ENCODE results near the gene ZFP69. TPM values are rescaled to one million over a fixed set of nuclear protein-coding genes. Genes with fewer than 3 reads are reported as not detected.
"Not testable (repeated sequence)": the region's sequence is repeated elsewhere in the genome, so short reads cannot be mapped to it uniquely, and the experiment has no call there.

Gene ZFP69
- total and polyA plus RNA-seq, 3 experiments from 2014 or later: 2.8 to 5.4 (median 2.9) TPM

- H3K27me3 Mint-ChIP-seq: peaks cover 0 to 1% of the 10 kb centered on the region in 2 donors
- Histone ChIP-seq H3K27me3 (ENCODE audit: insufficient read depth, low read length, poor library complexity, severe bottlenecking) (no peaks in the 10 kb centered on the region), H3K4me3 (ENCODE audit: low read length) (peak overlapping the region; percentile 77), H3K4me1 (ENCODE audit: insufficient read depth, low read length) (peaks cover 10% of the 10 kb centered on the region), H3K9me3 (ENCODE audit: low read length) (no peaks in the 10 kb centered on the region), H3K27ac (ENCODE audit: low read depth, low read length) (peak overlapping the region; percentile 56), H3K36me3 (ENCODE audit: insufficient read depth, low read length) (peaks cover 6% of the 10 kb centered on the region)
- peaks cover 21 to 50% (median 45%) of the 10 kb centered on the region in 5 donors for H3K9me3 Mint-ChIP-seq
- H3K36me3 Mint-ChIP-seq: peaks cover 15 to 48% (median 25%) of the 10 kb centered on the region in 3 donors
- DNase-seq: no peak
- peaks cover 26 to 34% (median 28%) of the 10 kb centered on the region in 3 donors for H3K4me1 Mint-ChIP-seq
- peak overlapping the region; percentile 84 to 92 (median 87) for H3K4me3 Mint-ChIP-seq
- H3K27ac Mint-ChIP-seq: peak overlapping the region; percentile 25 to 87 (median 72)
- CTCF ChIA-PET: interaction anchor here (1.6 kb wide), 1 partner anchor 13 kb away, joined by 4 read pairs; no protein-coding TSS in a partner anchor
- POLR2A ChIA-PET: interaction anchor here (0.7 to 1.0 kb wide), 2 partner anchors 182 to 214 kb away, joined by 4 read pairs; partner anchors contain the start of gene NFYC
These were observed 576 bp downstream of the ZFP69 start for GRCh38 chr1:40477678-40478053.

GRCh38 chr1:40478276-40478675 lies 1.2 kb downstream of the ZFP69 start:
- Histone ChIP-seq H3K4me3 (ENCODE audit: low read length) (peak overlapping the region; percentile 77), H3K36me3 (ENCODE audit: insufficient read depth, low read length) (peaks cover 6% of the 10 kb centered on the region), H3K9me3 (ENCODE audit: low read length) (no peaks in the 10 kb centered on the region), H3K4me1 (ENCODE audit: insufficient read depth, low read length) (peaks cover 10% of the 10 kb centered on the region), H3K27ac (ENCODE audit: low read depth, low read length) (no peak overlapping the region), H3K27me3 (ENCODE audit: insufficient read depth, low read length, poor library complexity, severe bottlenecking) (no peaks in the 10 kb centered on the region)
- peak overlapping the region; percentile 84 to 92 (median 87) for H3K4me3 Mint-ChIP-seq
- peaks cover 19 to 48% (median 30%) of the 10 kb centered on the region in 3 donors for H3K36me3 Mint-ChIP-seq
- peak overlapping the region; percentile 25 to 86 (median 67) for H3K27ac Mint-ChIP-seq
- peaks cover 26 to 34% (median 28%) of the 10 kb centered on the region in 3 donors for H3K4me1 Mint-ChIP-seq
- DNase-seq: no peak
- peaks cover 0 to 1% of the 10 kb centered on the region in 2 donors for H3K27me3 Mint-ChIP-seq
- POLR2A ChIA-PET: no interaction called here
- CTCF ChIA-PET: interaction anchor here (1.6 kb wide), 1 partner anchor 13 kb away, joined by 4 read pairs; no protein-coding TSS in a partner anchor
- peaks cover 17 to 48% (median 42%) of the 10 kb centered on the region in 5 donors for H3K9me3 Mint-ChIP-seq

- H3K4me1 Mint-ChIP-seq: peaks cover 26 to 34% (median 28%) of the 10 kb centered on the region in 3 donors
- peak overlapping the region in 4 of 7 donors; percentile 3 to 86 (median 20) for H3K4me3 Mint-ChIP-seq
- H3K9me3 Mint-ChIP-seq: peaks cover 16 to 43% (median 36%) of the 10 kb centered on the region in 5 donors
- DNase-seq: no peak
- Histone ChIP-seq H3K36me3 (ENCODE audit: insufficient read depth, low read length) (peaks cover 6% of the 10 kb centered on the region), H3K4me1 (ENCODE audit: insufficient read depth, low read length) (peaks cover 10% of the 10 kb centered on the region), H3K9me3 (ENCODE audit: low read length) (no peaks in the 10 kb centered on the region), H3K27me3 (ENCODE audit: insufficient read depth, low read length, poor library complexity, severe bottlenecking) (no peaks in the 10 kb centered on the region), H3K4me3 (ENCODE audit: low read length) (no peak overlapping the region), H3K27ac (ENCODE audit: low read depth, low read length) (no peak overlapping the region)
- peaks cover 19 to 51% (median 37%) of the 10 kb centered on the region in 3 donors for H3K36me3 Mint-ChIP-seq
- ChIA-PET POLR2A (no interaction called here), CTCF (no interaction called here)
- H3K27me3 Mint-ChIP-seq: peaks cover 0 to 3% of the 10 kb centered on the region in 2 donors
- H3K27ac Mint-ChIP-seq: peak overlapping the region in 5 of 8 donors; percentile 30 to 90 (median 63)
These were observed 2.1 kb downstream of the ZFP69 start for GRCh38 chr1:40479156-40479555.

- peaks cover 33% of the 10 kb centered on the region for H3K9me3 ChIP-seq (ENCODE audit: low read length)
- Mint-ChIP-seq H3K36me3 (peaks cover 50 to 78% (median 75%) of the 10 kb centered on the region in 3 donors), H3K4me3 (no peak overlapping the region), H3K27me3 (peaks cover 0 to 2% of the 10 kb centered on the region in 2 donors), H3K4me1 (no peaks in the 10 kb centered on the region), H3K9me3 (peaks cover 54 to 80% (median 75%) of the 10 kb centered on the region in 5 donors), H3K27ac (peak overlapping the region in 1 of 8 donors; percentile 15)
- H3K27me3 ChIP-seq (ENCODE audit: insufficient read depth, low read length, poor library complexity, severe bottlenecking): no peaks in the 10 kb centered on the region
- ChIA-PET CTCF (no interaction called here), POLR2A (no interaction called here)
- H3K27ac ChIP-seq (ENCODE audit: low read depth, low read length): no peak overlapping the region
- H3K36me3 ChIP-seq (ENCODE audit: insufficient read depth, low read length): peaks cover 20% of the 10 kb centered on the region
- no peak overlapping the region for H3K4me3 ChIP-seq (ENCODE audit: low read length)
- DNase-seq: no peak
- no peaks in the 10 kb centered on the region for H3K4me1 ChIP-seq (ENCODE audit: insufficient read depth, low read length)
These were observed 18.3 kb downstream of the ZFP69 start for GRCh38 chr1:40495315-40495903.

GRCh38 chr1:40502651-40503050 lies 25.6 kb downstream of the ZFP69 start:
- DNase-seq; H3K27me3 Mint-ChIP-seq; H3K27me3 ChIP-seq (ENCODE audit: insufficient read depth, low read length, poor library complexity, severe bottlenecking); H3K4me1 ChIP-seq (ENCODE audit: insufficient read depth, low read length); H3K27ac ChIP-seq (ENCODE audit: low read depth, low read length); H3K27ac Mint-ChIP-seq; H3K4me3 ChIP-seq (ENCODE audit: low read length); H3K4me3 Mint-ChIP-seq; H3K36me3 ChIP-seq (ENCODE audit: insufficient read depth, low read length); H3K4me1 Mint-ChIP-seq; POLR2A ChIA-PET; CTCF ChIA-PET: not testable (repeated sequence)
- H3K9me3 ChIP-seq (ENCODE audit: low read length): peaks cover 15% of the 10 kb centered on the region
- H3K9me3 Mint-ChIP-seq: peaks cover 20 to 69% (median 59%) of the 10 kb centered on the region in 5 donors
- H3K36me3 Mint-ChIP-seq: peaks cover 30 to 62% (median 49%) of the 10 kb centered on the region in 3 donors

- Mint-ChIP-seq H3K4me3 (peak overlapping the region; percentile 88 to 94 (median 90)), H3K9me3 (peaks cover 14 to 38% (median 28%) of the 10 kb centered on the region in 5 donors), H3K4me1 (peaks cover 15 to 26% (median 24%) of the 10 kb centered on the region in 3 donors), H3K27me3 (peaks cover 0 to 1% of the 10 kb centered on the region in 2 donors), H3K27ac (peak overlapping the region; percentile 63 to 96 (median 86)), H3K36me3 (peaks cover 16 to 38% (median 34%) of the 10 kb centered on the region in 3 donors)
- peak overlapping the region; percentile 87 for H3K4me3 ChIP-seq (ENCODE audit: low read length)
- POLR2A ChIA-PET: interaction anchor here (1.4 to 1.8 kb wide), 3 partner anchors 23 to 58 kb away, joined by 3 to 4 read pairs (median 4); partner anchors contain the start of genes ZFP69B and ZNF684
- peaks cover 7% of the 10 kb centered on the region for H3K9me3 ChIP-seq (ENCODE audit: low read length)
- H3K27ac ChIP-seq (ENCODE audit: low read depth, low read length): peak overlapping the region; percentile 60
- H3K36me3 ChIP-seq (ENCODE audit: insufficient read depth, low read length): peaks cover 4% of the 10 kb centered on the region
- H3K27me3 ChIP-seq (ENCODE audit: insufficient read depth, low read length, poor library complexity, severe bottlenecking): no peaks in the 10 kb centered on the region
- peaks cover 10% of the 10 kb centered on the region for H3K4me1 ChIP-seq (ENCODE audit: insufficient read depth, low read length)
- CTCF ChIA-PET: interaction anchor here (0.7 to 0.8 kb wide), 2 partner anchors 346 to 377 kb away, joined by 3 read pairs; partner anchors contain the start of gene RLF
- no peak for DNase-seq
These were observed 30.9 kb downstream of the ZFP69 start for GRCh38 chr1:40507973-40508372.

GRCh38 chr1:40508375-40509341 lies 31.6 kb downstream of the ZFP69 start, which contains the start of gene EXO5:
Gene EXO5 (plus strand): TSS chr1:40508767. CDS start chr1:40514545, 5,778 bp downstream.
- POLR2A ChIA-PET: interaction anchor here (1.4 to 1.8 kb wide), 3 partner anchors 23 to 58 kb away, joined by 3 to 4 read pairs (median 4); partner anchors contain the start of genes ZFP69B and ZNF684

More at GRCh38 chr1:40508375-40509341, 31.6 kb downstream of the ZFP69 start, which contains the start of gene EXO5:
- H3K4me1 Mint-ChIP-seq: peaks cover 15 to 26% (median 24%) of the 10 kb centered on the region in 3 donors
- peak within 1 kb of the TSS; percentile 63 to 96 (median 86) for H3K27ac Mint-ChIP-seq
- Histone ChIP-seq H3K27ac (ENCODE audit: low read depth, low read length) (peak within 1 kb of the TSS; percentile 60), H3K4me3 (ENCODE audit: low read length) (peak within 1 kb of the TSS; percentile 87), H3K27me3 (ENCODE audit: insufficient read depth, low read length, poor library complexity, severe bottlenecking) (no peaks in the 10 kb centered on the region), H3K36me3 (ENCODE audit: insufficient read depth, low read length) (peaks cover 2% of the 10 kb centered on the region), H3K9me3 (ENCODE audit: low read length) (peaks cover 5% of the 10 kb centered on the region), H3K4me1 (ENCODE audit: insufficient read depth, low read length) (peaks cover 10% of the 10 kb centered on the region)
- peaks cover 0 to 1% of the 10 kb centered on the region in 2 donors for H3K27me3 Mint-ChIP-seq
- H3K36me3 Mint-ChIP-seq: peaks cover 14 to 38% (median 32%) of the 10 kb centered on the region in 3 donors
- CTCF ChIA-PET: interaction anchor here (0.7 to 0.8 kb wide), 2 partner anchors 347 to 378 kb away, joined by 3 read pairs; partner anchors contain the start of gene RLF
- DNase-seq: peak; percentile 67 to 82 (median 70)
- H3K4me3 Mint-ChIP-seq: peak within 1 kb of the TSS; percentile 88 to 94 (median 90)
- peaks cover 12 to 35% (median 22%) of the 10 kb centered on the region in 5 donors for H3K9me3 Mint-ChIP-seq

Data from CD8-positive, alpha-beta memory T cell (primary cell).